CD4-positive, alpha-beta T cell treated with Interleukin-4 for 4 hours (primary cell): Measurements from ENCODE around the gene NTRK2.

ENCODE experiments used
- DNase-seq: peaks from one replicate; pipeline ENCODE4 v3.0.0-alpha.2; 2020

NTRK2 gene

DNA sequence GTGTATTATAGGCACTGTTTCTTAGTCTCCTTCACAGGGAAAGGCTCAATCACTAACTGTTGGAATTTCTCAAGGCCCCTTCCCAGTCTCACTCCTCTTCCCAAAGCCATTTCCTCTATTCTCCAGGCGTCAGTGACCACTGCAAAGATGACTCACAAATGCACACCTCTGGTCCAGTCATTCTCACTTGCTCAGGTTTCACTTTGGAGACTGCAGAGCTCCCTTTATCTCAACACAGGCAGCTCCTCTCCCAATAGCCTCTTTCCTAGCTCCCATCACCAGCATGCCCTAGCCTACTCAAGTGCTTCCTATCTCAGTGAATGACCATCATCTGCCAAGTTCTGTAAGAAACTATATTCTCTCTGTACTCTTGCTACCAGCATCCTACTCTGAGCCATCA lies 323.6 kb downstream of the NTRK2 start:
- DNase-seq, result no peak

DNA sequence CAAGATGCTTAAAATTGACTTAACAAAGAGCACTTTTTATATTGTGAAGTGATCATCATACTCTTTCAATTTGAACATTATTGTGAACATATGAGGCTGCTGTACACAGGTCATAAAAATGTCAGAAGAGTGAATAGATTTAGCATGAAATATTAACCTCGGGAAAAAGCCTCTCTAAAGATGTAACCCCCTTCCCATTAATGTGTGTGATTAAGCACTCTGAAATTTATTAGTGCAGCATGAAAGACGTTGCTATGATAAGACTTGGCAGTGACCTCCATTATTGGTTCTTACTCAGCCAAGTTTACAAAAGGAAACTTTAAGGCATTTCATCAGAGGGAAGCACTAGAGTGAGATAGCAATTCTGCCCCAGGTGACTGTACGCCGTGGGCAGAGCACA lies 326.5 kb downstream of the NTRK2 start:
- no peak for DNase-seq

DNA sequence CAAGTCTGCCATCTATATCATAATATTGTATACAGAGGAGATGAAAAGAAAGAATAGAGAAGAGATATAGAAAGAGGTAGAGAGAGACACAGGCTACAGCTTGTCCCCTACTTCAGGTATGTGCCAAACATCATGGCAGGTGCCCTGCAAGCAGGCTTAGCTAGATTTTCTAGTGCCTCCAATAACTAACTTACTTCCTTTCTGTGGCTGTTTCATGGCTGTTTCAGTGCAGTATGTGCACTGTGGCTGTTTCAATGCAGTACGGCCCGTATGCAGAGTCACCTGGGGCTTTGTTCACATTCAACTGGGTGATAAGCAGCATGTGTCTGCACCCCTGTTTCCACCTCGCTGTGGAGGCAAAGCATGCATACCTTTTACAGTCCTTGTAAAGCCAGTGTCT lies 327.2 kb downstream of the NTRK2 start:
- no peak for DNase-seq

DNA sequence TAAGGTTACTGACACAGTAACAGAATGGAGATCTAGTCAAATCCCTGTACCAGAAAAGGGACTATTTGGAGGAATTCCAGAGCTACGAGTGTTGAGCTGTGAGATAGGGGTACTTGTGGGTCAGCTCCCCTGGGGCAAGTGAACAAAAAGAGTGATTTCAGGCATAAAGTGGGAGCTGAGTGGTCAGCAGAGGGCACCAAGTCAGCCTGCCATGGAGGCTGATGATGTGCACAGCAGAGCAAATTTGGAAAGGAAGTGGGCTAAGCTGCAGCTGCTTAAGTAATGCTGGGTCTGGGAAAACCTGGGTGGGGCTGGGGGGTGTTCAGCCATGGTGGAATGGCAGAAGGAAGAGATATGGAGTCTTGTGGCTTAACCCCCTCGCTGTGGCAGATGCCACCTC lies 327.9 kb downstream of the NTRK2 start:
- no peak for DNase-seq

DNA sequence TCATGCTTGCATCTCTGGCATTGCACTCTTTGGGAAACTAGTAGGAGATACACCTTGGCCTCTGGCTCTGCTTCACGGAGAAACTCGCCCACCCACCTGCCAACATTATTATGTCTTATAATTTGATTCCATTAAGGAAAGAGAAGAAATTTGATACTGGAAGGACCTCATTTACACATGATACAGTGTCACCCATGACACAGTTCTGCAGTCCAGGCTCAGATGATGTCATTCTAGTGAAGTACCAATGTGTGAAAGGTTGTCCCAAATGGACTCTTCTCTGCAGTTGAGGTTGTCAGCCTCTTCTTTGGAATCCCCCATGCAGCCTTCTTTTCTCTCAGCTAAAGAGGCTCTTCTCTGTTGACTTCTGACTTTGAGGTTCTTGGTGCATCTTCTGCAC lies 329.1 kb downstream of the NTRK2 start:
- DNase-seq, result no peak

DNA sequence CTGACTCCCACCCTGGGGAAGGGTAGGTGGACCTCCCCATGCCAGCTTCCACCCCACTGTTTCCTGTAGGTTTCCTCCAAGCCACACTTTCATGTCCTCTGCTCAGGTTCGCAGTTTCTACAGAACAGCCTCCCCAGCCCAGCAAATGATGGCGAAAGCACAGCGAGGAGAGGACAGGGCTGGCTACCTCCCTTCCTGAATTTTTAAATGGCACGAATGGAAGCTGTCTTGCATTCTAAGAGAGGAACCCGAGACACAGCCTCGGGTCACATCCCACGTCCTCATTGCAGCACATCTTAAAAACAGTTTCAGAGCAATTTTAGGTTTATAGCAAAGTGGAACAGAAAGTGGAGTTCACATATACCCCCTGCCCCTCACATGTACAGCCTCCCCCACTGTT lies 330.3 kb downstream of the NTRK2 start:
- no peak for DNase-seq

DNA sequence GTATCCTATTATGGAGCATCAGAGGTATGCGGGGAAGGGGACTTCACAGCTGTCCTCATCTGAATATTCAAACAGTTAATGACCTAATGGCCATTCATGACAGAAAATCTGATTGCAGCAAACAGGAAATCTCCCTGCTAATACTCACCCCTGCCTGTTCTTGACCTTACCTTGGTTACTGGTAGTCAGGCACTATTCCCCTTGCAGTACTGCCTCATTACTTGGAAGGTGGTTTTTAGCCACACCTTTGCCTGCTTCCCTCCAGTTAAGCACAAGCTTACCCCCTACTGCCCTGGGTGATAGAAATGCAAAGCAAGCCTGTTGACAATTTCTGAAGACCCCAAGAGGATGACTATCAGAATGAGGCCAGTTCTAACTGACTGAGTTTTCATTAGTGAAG lies 332.4 kb downstream of the NTRK2 start:
- no peak for DNase-seq

DNA sequence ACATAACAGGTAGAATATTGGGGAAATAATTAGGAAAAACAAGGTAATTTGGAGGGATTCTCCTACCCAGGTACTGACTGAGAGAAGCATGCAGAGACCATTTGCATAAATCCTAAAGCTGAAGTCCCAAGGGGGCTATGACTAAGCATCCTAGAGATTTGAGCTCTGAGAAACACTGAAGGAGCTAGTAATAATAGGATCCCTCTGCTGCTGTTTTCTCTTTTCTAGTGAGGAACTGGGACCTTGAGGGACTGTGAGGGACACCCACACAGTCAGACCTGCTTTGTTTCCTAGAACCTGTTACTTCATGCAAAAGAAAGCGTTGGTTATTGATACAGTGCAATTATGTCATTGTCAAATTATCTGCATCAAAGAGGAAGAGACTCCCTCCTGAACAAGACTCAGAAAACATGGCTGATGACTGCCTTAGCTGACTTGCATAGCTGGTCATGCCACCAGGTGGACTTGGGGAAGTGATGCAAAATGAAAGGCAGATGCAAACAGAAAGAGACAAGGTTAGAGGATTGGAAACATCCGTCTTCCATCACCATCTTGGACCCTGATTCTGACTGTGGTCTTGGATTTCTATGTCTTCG lies 335.4 kb downstream of the NTRK2 start:
- no peak for DNase-seq

DNA sequence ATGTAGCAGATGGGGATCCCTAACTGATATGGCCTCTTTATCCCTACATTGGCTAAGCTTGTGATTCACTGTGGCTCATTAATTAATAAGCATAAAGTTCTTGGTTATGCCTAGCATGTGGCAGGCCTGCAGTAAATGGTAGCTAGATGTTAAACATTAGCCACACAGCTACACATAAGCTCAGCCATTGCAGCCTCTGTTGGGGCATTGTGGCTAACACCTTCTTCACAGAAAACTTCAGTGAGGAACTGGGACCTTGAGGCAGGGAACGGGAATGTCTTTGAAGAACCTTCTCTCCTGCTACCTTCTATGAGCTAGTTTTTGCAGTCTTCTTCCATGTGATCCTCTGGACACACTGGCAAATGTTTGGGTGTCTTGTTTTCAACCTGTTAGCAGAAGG lies 338.2 kb downstream of the NTRK2 start:
- DNase-seq, result no peak

DNA sequence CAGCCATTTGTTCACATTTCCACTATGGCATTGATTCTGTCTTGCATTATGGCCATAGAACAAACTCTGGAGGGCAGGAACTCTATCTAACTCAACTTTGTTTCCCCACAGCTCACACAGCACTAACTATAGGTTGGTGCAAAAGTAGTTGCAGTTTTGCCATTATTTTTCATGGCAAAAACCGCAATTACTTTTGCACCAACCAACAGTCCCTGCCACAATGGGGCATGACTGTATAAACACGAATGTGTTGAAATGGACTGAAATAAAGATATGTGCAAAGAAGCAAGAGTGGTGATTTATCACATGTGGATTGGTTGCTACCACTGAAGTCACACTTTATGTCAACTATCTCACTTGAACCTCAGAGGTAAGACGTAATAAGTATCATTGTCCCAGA lies 338.7 kb downstream of the NTRK2 start:
- DNase-seq, result no peak

DNA sequence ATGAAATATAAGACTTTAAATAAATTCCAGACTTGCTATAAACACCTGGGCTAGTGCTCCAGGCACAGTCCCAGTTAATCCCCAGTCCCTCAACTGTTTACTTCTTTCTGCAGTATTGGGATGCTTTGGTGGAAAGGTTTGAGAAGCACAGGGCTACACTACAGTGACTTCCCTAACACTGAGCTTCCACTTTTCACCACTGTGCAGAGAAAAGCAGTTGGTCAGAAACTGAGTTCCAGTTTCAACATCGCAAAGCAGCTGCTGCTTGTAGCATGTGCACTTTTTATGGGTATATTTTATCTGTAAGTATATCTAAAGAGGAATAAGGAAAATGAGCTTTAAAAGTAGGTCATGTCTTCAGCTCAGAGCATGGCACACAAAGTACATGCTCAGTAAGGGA lies 339.7 kb downstream of the NTRK2 start:
- no peak for DNase-seq

DNA sequence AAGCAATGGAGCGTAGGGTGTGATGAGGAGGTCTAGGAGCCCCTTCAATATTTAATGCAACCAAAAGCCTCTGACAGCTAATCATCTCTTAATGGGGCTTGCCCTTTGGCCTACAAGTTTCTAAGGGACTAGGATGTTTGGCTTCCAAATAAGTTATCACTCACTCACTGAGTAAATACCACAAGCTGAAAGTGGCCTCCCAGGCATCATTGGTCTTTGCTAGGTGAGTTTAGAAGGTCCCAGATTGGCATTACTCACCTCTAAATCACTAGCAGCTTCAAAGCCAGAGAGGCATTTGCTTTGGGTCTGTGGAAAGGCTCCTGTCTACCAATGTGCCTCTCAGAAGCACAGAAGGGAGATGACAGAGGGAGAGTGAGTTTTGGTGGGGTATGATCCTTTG lies 344.2 kb downstream of the NTRK2 start:
- DNase-seq, result no peak

DNA sequence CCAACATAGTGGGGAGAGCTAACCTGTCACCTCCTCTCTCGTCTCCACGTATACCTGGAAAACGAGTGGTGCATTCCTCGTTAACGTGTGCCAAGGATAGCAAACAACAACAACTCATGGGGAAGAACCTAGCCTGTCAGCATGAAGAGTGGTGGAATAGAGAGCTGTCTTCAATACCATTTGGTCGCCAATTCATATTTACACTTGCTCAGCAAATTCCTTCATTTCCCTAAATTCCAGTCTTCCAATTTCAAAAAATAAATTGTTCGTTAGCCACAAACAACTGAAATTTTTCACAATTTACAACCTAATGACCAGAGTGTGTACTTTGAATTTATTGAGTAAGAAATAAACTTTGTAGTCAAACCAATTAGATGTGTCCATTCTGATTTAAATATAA lies 344.8 kb downstream of the NTRK2 start:
- DNase-seq, result no peak

DNA sequence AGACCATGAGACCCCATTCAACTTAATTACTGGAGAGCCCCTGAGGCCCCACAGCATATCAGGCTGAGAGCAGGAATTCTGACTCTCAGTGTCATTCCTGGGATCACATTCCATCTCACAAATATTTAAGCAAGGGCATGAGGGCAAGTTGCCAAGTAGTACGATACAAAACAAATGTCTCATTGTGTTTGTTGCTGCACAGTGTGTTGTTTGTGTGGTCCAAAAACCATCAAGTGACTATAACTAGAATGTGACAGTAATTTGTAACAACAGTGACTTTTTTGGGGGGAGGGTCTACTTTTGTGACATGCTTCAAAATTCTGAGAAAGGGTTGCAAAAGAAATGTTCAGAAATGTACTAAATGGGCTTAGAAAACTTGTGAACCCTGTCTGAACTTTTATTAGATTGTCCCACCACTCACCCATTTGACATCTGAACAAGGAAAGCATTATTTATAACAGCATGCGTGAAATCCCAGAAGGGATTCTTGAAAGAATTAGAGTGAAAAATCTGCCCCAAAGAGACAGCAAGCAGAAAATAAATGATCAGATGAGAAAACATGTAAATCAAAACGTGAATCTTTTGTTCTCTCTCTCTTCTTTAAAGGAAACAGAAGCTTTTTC lies 347.0 kb downstream of the NTRK2 start:
- no peak for DNase-seq

DNA sequence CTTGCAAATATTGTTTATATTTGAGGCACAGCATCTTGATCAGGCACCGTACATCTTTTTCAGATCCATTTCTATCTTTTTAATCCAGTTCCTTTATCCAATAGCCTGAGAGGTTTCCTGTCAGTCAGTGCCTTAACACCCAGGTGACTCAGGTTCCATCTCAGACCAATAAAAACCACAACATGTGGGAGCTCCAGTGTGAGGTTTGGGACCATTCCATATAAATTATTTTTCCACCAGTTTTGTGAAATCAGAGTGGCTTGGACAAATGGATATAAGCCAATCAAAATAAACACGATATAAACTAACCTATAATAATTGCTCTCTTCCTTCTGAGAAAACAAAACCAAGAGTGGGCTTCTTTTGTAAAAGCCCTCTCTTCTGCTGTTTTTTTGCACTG lies 351.3 kb downstream of the NTRK2 start:
- no peak for DNase-seq

DNA sequence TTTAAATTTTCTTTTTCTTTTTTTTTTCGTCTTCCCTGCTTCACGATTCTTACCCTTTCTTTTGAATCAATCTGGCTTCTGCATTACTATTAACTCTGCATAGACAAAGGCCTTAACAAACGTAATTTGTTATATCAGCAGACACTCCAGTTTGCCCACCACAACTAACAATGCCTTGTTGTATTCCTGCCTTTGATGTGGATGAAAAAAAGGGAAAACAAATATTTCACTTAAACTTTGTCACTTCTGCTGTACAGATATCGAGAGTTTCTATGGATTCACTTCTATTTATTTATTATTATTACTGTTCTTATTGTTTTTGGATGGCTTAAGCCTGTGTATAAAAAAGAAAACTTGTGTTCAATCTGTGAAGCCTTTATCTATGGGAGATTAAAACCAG lies 352.2 kb downstream of the NTRK2 start:
- DNase-seq, result no peak

DNA sequence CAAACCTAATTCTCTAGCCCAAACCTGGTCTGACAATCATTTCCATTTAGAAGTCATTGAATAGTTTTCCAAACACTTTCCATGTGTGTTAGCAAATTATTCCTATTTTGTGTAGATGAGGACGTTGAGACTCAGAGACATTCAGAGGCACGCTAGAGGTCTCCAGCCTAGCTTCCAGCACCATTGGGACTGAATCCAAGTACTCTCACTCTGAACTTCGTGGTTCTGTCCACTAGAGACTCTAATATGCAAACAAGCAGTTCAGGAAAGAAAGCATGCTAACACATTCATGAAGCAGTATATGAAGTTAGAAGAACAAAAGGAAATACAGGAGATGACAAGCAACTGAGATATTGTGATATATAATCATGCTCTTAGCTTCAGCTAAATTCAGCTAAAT lies 354.8 kb downstream of the NTRK2 start:
- DNase-seq, result no peak

DNA sequence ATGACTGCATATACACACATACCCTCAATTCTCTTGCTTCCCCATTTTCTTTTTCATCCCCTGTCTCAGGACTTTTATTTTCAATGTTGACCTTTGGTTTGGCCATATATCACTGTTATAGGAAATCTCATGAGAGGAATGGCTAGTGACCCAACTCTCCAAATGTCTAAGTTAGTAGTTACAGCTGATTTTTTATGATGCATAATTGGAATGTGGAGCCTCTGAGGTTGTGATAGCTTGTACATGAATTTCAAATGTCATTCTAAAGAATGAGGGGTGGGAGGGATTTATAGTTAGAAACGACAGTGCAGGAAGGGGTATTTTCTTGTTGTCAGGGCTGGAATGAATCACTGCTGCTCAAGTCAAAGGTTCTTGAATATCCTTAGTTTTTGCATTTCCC lies 356.1 kb downstream of the NTRK2 start:
- DNase-seq, result no peak

DNA sequence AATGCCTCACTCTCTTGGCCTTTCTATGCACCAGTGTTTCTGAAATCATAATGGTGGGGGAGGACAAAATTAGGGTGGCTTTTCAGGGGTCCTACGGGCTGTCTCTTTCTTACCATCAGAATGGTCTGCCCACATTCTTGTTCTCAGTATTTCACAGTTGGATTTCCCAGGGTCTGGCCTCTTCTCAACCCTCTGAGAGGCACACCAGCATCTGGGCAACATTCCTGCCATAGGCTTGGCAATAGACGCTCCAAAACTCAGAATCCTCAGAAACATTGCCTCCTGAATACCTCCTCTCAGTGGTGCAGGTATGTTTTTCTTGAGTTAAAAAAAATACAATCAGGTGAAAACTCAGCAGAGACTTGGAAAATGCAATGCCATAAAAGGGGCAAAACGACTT lies 358.3 kb downstream of the NTRK2 start:
- no peak for DNase-seq

DNA sequence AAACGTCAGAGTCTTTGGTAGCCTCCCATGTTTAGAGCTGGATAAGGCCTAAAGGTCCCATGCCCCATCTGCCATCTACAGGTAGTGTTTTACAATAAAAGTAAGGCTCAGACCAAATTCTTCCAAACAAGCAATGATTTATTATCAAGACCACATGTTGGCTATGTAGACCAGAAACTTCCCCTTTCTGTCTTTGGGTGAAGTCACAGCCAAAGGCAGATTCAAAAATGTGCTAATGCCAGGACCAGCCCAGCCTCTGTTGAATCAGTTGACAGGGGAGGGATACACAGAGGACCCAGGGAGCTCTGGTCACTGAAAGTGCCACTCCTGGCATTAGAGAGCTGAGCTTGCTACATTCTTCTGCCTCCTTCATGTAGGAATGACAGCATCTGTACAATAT lies 360.8 kb downstream of the NTRK2 start:
- no peak for DNase-seq

DNA sequence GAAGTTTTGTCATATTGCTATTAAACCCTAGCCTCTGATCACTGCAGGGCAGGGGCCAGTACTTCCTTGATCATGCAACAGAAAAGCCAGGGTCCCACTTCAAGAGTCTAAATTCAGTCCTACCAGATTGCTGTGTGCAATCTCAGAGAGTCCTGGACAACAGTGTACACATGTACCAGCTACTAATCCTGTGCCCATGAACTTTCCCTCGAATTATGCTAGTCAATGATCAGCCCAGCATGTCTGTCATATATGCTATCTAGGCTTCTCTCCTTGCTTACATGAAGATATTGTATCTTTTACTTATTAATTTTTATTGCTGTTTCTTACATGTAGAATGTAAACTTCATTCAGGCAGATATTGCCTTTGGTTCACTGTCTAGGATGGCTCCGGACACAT lies 367.0 kb downstream of the NTRK2 start:
- DNase-seq, result no peak

DNA sequence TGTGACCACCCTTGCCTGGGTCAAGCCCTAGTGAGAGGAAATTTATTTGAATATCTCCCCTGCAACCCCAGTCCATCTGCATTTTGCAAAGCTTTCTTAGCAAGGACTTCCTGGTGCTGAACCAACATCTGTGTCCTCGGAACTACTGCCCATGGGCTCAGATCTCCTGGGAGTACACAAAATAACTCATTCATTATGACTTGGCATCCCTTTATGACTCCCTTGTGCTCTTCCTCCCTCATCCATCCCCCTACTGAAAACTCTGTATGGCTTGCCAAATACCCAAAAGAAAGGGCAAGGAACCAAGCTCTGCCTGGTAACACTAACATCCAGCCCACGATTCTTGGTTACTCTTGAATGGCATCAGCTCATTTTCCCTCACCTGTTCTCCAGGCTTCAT lies 368.5 kb downstream of the NTRK2 start:
- DNase-seq, result no peak

DNA sequence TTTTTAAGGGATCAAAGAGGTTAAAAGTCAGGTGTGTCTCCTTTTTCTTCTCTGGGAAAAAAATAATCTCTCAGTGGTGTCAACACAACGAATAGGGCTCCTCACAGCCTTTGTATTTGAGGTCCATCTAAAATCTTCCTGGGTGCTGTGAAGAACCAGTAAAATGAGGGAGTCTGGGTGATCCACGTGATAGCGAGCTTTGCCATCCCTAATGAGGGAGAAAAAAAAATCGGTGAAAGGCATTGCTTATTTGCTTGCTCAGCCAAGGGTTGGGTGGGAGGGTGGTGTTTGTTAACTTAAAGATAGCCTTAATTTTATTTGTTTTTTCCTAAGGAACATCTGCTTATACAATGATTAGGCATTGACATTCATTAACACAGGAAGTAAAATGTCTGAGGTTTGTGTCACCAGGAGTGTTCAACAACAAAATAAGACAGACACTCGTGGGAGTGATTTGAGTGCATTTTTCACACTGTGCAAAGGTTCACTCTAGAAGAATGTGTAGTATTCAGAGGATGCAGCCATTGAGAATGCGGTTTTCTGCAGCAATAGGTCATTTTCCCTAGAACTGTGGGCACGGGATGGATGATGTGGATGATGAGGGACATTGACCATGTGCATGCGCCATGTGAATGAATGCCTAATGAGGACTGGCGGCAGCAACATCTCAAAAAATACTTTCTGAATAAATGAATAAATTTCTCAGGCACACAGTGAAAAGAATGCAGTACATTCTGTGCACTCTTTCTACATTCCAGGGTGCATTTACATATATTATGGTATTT lies 369.5 kb downstream of the NTRK2 start:
- no peak for DNase-seq

DNA sequence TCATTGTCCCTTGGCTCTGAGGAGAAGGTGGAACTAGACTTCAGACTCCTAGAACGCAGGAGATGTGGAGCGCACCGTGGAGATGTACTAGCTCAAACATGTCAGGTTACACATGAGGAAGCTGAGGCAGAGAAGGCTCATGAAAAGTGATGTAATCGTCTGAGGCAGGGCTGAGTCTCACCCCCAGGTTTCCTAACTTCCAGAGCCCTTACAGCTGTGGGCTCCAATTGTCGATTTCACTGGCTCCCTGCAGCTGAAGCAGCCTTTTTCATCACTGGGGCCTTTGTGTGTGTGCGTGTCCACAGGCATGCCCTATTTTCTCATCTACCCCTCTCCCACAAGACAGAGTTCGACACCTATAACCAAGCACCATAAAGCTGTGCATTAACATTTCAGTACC lies 370.6 kb downstream of the NTRK2 start:
- no peak for DNase-seq
